GM18507 (cell line): ENCODE results near the gene UFSP1.
"Not testable (repeated sequence)": the region's sequence is repeated elsewhere in the genome, so short reads cannot be mapped to it uniquely, and the experiment has no call there.

ENCODE experiments used
- DNase-seq: peaks from one replicate; pipeline ENCODE4 v3.0.0; 2011; ENCODE audit warnings: low read depth; ENCODE audit not compliant: insufficient read length; ENCODE audit errors: extremely low spot score
- FAIRE-seq: peaks from 2 replicates; lab custom pipeline; 2011; peaks lifted over from hg19 to GRCh38; lab: Jason Lieb, UNC

UFSP1 gene

DNA sequence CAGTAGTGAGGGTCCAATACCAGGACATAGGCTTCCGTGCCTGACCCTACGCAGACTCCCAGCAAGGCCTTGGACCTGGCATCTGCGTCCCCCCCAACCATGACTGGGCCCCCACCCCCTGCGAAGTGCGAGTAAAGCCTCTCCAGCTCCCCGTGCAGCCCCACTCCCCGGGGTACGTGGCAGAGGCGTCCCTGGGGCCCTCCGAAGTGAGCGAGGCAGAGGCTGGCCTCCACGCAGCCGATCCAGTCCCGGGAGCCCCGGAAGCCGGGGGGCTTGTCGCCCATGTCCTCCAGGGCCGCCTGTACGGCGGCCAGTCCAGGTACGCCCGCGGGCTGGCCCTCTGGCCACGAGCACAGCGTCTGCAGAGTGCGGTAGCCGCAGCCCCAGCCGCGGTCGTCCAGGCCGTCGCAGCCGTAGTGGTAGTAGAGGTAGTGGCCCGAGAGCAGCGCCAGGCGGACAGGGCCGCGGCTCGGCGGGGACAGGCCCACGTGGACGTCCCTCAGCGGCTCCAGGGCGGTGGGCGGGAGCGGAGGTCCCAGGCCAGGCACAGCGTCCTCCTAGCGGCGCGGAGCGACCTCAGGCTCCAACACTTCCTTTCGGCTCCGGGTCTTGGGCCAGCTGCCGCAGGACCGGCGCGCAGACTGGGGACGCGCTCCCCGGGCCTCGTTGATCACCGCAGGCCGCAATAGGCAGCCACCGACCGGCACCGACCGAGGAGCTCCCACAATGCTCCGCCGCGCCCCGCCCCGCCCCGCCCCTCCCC is at the start of gene UFSP1:
UFSP1 (minus strand) TSS at position 728 of the 763 bp plus-strand sequence; CDS start at position 284, 444 bp downstream.
- no peak for DNase-seq
- no peak for FAIRE-seq

DNA sequence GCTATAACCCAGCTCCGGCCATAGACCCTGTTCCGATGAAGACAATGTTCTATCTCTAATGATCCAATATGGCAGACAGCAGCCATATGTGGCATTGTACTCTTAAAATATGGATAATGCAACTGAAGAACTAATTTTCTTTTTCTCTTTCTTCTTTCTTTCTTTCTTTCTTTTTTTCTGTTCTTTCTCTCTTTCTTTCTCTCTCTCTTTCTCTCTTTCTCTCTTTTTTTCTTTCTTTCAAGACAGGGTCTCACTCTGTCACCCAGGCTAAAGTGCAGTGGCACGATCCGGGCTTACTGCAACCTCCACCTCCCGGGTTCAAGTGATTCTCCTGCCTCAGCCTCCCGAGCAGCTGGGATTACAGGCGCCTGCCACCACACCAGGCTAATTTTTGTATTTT is 46.7 kb upstream of the UFSP1 start:
- not testable (repeated sequence) for DNase-seq, FAIRE-seq

DNA sequence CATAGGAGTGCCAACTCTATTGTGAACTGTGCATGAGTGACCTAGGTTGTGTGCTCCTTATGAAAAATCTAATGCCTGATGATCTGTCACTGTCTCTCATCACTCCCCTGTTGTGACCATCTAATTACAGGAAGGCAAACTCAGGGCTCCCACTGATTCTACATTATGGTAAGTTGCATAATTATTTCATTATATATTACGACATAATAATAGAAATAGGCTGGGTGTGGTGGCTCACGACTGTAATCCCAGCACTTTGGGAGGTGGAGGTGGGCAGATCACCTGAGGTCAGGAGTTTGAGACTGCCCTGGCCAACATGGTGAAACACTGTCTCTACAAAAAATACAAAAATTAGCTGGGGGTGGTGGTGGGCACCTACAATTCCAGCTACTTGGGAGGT is 45.9 kb upstream of the UFSP1 start:
- DNase-seq, FAIRE-seq: not testable (repeated sequence)

DNA sequence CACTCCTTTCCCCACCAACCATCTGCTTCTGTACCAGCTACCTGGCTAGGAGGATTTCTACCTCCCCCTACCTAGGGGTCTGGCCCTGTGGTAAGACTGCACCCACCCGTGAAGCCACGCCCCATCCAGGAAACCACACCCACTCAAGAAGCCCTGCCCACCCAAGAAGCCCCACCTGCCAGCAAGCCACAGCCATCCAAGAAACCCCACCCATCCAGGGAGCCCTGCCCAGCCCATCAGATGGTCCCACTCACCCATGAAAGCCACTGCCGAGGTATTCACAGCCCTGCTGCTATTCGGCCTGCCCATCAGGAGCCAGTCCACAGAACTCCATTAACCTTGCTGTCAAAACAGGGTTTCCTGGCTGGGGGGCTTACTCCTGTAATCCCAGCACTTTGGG is 44.2 kb upstream of the UFSP1 start:
- DNase-seq (no peak), FAIRE-seq (no peak)

DNA sequence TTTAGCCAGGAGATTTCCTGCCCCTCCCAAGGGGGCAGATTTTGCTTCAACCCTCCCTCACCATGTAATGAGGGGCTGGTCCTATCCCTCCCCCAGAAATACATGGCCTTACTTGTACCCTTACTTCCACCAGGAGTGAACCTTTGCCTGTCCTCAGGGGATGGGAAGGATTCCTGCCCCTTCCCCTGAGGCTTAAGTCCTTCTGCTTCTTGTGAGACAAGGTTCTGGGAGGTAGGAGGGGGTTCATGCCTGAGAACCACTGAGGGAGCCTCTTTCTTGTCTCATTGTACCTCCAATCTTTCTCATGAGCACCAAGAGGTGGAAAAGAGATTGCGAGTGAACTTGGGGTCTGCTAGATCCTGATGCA is 40.3 kb upstream of the UFSP1 start:
- FAIRE-seq (no peak), DNase-seq (no peak)

DNA sequence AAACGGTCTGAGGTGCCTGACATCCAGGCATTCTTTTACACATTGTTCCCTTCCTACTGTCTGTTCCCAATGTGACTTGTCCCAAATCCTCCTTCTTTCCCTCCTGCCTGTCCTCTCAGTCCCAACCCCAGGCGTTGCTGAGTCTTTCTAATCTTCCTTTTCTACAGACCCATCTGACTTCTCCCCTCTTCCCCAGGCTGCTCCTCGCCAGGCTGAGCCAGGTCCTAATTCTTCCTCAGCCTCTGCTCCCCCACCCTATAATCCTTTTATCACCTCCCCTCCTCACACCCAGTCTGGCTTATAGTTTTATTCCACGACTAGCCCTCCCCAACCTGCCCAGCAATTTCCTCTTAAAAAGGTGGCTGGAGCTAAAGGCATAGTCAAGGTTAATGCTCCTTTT is 34.1 kb upstream of the UFSP1 start:
- FAIRE-seq: not testable (repeated sequence)

DNA sequence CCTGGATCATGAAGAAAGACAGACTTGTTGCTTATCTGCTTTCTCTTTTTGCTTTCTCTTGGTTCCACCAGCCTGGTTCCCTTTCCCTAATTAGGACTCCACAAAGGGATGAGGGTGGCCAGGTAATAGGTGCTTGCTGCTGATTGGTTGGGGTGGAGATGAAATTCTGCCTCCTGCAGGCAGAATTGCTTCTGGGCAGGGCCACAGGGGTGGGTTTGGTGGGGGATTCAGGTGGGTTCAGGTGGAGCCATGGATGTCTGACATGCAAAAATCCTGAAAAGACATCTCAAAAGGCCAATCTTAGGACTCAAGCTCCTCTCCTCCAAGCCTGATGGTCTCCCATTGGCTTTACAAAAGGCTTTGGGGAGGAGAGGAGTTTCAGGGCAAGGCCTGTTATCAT is 31.5 kb upstream of the UFSP1 start:
- FAIRE-seq: no peak

More for the DNA sequence above, 34.1 kb upstream of the UFSP1 start:
- DNase-seq: not testable (repeated sequence)

DNA sequence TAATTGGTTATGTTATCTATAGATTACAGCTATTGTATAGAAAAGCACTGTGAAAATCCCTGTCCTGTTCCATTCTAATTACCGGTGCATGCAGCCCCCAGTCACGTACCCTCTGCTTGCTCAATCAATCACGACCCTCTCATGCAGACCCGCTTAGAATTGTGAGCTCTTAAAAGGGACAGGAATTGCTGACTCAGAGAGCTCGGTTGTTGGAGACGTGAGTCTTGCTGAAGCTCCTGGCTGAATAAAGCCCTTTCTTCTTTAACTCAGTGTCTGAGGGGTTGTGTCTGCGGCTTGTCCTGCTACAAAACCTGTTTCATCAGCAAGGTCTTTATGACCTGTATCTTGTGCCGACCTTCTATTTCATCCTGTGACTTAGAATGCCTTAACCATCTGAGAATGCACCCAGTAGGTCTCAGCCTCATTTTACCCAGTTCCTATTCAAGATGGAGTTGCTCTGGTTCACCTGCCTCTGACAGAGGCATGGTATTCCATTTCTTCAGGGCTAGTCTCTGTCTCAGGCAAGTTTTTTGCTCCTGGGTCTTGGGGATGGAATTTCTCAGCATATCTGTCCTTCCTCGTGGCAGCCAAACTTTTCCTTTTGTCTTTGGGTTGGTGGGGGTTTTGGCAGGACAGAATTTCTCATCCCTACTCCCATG is 30.4 kb upstream of the UFSP1 start:
- FAIRE-seq, DNase-seq: not testable (repeated sequence)

More for the DNA sequence above, 31.5 kb upstream of the UFSP1 start:
- no peak for DNase-seq

DNA sequence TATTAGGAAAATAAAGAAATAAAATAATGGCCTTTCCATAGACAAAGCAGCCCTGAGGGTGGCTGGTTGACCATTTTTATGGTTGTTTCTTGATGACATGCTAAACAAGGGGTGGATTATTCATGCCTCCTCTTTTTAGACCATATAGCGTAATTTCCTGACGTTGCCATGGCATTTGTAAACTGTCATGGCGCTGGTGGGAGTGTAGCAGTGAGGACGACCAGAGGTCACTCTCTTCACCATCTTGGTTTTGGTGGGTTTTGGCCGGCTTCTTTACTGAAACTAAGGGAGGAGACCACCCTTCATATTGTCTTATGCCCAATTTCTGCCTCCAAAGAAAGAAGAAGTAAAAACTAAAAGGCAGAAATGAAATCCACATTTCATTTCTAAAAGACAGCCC is 29.8 kb upstream of the UFSP1 start:
- FAIRE-seq, DNase-seq: not testable (repeated sequence)

DNA sequence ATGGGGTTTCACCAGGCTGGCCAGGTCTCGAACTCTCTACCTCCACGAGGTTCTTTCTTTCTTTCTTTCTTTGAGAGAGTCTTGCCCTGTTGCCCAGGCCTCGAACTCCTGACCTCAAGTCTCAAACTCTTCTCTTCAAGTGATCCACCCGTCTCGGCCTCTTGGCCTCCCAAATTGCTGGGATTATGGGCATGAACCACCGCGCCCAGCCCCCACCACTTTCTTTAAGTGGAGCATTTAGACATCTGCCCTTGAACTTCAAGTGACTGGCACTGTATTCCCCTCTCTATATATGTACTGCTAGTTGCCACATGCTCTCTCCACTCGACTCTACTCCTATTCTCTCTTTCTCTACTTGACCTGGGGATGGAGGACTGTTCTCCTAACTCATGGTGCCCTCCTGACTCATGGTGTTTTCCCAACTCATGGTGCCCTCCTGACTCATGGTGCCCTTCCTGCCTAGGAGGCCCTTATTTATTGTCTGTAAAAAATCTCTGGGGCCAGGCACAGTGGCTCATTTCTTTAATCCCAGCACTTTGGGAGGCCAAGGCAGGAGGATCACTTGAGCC is 25.4 kb upstream of the UFSP1 start:
- DNase-seq (no peak), FAIRE-seq (no peak)

DNA sequence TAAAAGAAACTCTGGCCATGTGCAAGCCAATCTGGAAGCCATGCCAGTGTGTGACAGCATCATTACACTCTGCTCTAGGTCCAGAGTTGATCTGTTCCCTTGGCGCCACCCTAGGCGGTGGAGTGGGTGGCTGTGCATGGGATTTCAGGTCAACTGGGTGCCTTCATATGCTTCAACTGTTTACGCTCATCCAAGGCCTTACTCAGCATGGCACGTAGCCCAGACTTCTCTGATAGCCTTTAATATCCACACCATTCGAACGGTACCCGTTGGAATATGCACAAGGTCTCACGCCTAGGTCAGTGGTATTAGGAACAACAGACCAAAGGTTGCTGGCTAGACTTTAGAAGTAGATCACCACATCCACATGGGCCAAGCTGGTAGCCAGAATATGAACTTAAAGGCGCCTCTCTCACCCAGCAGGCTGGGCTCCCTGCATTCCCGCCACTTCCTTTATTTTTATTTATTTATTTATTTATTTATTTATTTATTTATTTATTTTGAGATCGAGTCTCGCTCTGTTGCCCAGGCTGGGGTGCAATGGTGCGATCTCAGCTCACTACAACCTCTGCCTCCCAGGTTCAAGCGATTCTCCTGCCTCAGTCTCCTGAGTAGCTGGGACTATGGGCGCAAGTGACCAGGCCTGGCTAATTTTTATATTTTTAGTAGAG is 24.8 kb upstream of the UFSP1 start:
- FAIRE-seq (no peak), DNase-seq (no peak)

DNA sequence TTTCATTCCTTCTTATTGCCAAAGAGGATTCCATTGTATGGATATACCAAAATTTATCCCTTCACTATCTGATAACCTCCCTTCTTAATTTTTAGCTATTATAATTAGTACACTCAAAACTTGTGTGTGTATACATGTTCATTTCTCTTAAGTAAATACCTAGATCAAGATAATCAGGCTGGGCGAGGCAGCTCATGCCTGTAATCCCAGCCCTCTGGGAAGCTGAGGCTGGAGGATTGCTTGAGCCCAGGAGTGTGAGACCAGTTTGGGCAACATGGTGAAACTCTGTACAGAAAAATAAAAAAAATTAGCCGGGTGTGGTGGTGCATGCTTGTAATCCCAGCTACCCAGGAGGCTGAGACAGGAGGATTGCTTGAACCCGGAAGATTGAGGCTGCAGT is 22.0 kb upstream of the UFSP1 start:
- DNase-seq (no peak), FAIRE-seq (no peak)

DNA sequence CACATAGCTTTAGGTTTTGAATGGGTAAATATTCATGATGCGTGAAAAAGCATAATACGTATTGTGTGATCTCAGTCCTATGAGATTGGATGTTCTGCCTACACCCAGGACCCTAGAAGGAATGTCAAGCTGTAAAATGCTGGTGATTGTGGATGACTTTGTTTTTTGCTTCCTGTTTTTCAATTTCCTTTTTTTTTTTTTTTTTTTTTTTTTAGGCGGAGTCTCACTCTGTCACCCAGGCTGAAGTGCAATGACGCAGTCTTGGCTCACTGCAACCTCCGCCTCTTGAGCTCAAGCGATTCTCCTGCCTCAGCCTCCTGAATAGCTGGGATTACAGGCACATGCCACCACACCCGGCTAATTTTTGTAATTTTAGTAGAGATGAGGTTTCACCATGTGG is 20.9 kb upstream of the UFSP1 start:
- not testable (repeated sequence) for DNase-seq, FAIRE-seq

DNA sequence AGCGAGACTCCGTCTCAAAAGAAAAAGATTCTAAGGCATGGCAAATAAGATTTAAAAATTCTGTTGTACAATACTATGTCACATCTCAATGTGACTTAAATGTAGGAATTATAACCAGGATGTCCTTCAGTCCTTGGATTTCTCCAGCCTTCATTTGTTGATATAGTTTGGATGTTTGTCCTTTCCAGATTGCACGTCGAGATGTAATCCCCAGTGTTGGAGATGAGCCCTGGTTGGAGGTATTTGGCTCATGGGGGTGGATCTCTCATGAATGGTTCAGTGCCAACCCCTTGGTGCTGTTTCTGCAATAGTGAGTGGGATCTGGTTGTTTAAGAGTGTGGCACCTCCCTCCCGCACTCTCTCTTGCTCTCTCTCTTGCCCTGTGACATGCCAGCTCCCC is 19.0 kb upstream of the UFSP1 start:
- FAIRE-seq (no peak), DNase-seq (no peak)

DNA sequence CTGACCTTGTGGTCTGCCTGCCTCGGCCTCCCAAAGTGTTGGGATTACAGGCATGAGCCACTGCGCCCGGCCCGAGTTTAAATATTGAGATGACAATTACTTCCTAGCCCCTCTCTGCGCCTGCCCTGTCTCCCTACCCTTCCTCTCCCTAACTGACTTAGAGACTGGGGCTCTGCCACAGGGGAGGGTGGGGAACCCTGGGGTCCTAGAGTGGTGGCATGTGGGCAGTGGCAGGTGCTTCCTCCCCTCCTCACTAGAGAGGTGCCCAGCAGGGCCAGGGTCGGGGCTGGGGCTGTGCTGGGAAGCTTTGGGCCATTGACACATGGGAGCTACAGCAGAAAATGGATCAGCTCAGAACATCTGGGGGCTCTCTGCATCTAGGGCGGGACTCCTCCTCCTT is 13.1 kb upstream of the UFSP1 start:
- no peak for DNase-seq
- no peak for FAIRE-seq

DNA sequence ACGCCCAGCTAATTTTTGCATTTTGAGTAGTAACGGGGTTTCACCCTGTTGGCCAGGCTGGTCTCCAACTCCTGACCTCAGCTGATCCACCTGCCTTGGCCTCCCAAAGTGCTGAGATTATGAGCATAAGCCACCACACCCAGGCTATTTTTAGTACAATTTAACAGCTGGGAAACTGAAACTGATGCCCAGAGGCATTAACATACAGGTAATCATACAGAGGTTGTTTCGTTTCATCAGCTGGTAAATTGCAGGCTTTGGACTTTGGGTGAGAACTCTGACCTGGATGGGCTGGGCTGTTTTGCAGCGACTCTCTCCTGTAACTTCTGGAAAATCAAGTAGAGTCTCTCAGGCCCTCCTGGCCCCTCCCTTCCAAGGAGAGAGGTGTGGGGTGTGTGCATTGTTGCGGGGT is 12.4 kb upstream of the UFSP1 start:
- DNase-seq (no peak), FAIRE-seq (no peak)

DNA sequence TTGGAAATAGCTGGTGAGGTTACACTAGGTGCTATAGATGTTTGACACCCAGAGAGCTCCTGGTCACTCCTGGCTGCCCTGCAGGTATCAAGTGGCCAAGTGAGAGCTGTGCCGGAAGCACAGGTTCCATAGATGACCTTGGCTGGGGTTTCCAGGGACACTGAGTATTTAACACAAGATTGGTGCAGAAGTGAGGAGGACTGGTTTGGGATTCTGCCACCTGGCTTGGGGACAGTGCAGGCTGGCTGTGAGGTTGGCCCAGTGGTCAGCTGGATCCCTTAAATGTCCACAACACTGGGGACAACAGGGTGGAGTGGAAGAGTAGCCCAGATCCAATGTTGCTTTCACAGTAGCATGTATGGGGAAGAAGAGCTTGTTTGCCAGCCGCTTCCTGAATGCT is 11.5 kb upstream of the UFSP1 start:
- FAIRE-seq: no peak

DNA sequence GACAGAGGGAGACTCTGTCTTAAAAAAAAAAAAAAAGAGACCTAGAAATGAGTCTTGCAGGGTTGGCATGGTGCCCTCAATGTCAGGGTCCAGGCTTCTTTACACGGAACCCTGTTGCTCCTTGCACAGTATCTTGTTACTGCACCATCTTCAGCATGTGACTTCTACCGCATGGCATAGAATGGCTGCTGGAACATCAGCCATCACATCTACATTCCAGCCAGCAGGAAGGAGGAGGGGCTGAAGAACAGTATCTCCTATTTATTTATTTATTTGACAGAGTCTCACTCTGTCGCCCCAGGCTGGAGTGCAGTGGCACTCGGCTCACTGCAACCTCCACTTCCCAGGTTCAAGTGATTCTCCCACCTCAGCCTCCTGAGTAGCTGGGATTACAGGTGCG is 9.9 kb upstream of the UFSP1 start:
- DNase-seq (no peak), FAIRE-seq (no peak)

More for the DNA sequence above, 11.5 kb upstream of the UFSP1 start:
- DNase-seq: no peak

DNA sequence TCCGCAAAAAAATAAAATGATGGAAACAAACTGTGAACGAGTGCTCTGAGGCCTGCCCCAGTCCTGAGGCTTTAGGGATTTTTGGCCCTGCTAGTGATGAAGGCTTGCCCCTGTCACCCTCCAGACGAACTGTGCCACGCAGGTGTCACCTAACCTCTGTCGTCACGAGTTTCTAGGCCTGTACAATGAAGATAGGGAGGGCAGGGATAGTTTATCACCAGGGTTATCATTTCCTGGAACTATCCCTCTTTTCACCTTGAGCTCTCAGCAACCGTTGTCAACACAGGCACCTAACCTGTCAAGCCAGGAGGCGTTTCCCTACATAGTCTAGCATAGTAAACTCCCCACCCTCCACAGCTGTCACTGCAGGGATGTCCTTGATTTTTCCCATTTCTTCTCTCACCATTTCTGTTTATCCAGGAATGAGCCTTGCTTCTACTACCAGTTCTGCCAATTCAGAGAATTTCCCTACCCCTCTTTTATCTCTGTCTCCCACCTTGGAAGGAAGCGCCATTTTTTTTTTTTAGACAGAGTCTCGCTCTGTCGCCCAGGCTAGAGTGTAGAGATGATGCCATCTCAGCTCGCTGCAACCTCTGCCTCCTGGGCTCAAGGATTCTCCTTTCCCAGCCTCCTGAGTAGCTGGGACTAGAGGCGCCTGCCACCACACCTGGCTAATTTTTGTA is 8.4 kb upstream of the UFSP1 start:
- FAIRE-seq: no peak
- DNase-seq: no peak
